Measurements from ENCODE around the gene VIPR2.

The VIPR2 gene

DNA sequence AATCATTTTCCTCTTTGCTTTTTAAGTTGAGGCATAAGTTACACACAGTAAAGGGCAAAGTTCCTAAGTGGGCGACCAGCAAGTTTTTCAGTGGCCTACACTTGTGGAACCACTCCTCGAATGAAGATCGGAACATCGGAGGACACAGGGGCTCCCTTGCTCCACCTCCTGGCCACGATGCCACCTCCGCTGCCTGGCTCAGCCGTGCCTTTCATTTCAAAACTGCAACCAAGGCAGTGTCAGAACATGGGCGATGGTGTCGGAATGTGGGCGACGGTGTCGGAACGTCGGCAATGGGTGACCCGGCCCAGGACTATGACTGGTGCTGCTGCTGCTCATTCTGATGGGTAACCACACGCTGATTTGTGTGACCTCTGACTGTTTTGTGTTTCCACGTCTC is 9.6 kb upstream of the VIPR2 start:
- Histone ChIP-seq H3K36me3 (ENCODE audit: control insufficient read depth, insufficient read depth, low read length) (no peaks in the 10 kb centered on the region), H3K9ac (ENCODE audit: low read length) (no peak overlapping the region), H3K9me3 (ENCODE audit: control insufficient read depth, low read length) (no peaks in the 10 kb centered on the region), H3K4me3 (ENCODE audit: low read length) (no peak overlapping the region), H3K4me1 (ENCODE audit: control insufficient read depth, insufficient read depth, low read length) (no peaks in the 10 kb centered on the region), H3K27me3 (ENCODE audit: control insufficient read depth, insufficient read depth, low read length) (peaks cover 3% of the 10 kb centered on the region)

DNA sequence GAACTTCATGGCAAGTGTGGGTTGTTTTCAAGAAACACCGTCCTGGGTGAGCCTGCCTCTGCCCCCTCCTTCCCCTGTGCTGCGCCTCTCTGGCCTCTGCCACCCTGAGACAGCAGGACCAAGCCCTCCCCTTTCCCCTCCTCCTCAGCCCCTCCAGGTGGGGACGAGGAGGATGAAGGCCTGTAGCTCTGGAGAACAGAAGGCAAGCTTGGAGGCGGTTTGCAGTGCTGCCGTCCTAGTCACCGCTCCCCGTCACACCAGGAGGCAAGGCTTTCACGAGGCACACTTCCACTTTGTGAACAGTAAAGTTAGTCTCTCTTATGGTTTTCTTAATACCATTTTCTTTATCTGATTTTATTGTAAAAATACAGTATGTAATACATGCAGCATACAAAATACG is 8.8 kb upstream of the VIPR2 start:
- Histone ChIP-seq H3K27me3 (ENCODE audit: control insufficient read depth, insufficient read depth, low read length) (peaks cover 3% of the 10 kb centered on the region), H3K9ac (ENCODE audit: low read length) (no peak overlapping the region), H3K4me1 (ENCODE audit: control insufficient read depth, insufficient read depth, low read length) (no peaks in the 10 kb centered on the region), H3K4me3 (ENCODE audit: low read length) (no peak overlapping the region), H3K9me3 (ENCODE audit: control insufficient read depth, low read length) (no peaks in the 10 kb centered on the region), H3K36me3 (ENCODE audit: control insufficient read depth, insufficient read depth, low read length) (no peaks in the 10 kb centered on the region)

DNA sequence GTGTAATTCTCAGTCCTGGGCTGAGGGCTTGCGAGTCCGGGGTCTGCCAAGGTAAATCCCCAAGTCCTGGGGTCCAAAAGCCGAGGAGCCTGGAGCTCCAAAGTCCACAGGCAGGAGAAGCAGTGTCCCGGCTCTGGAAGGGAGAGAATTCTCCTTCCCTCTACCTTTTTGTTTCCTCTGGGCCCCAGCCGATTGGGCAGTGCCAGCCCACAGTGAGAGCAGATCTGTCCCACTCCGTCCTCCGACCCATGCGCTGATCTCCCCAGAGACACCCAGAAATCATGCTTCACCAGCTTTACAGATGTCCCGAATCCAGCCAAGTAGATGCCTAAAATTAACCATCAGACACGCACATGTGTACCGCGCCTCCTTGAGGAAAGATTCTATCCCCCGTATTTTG is 8.1 kb upstream of the VIPR2 start:
- Histone ChIP-seq H3K4me3 (ENCODE audit: low read length) (no peak overlapping the region), H3K4me1 (ENCODE audit: control insufficient read depth, insufficient read depth, low read length) (no peaks in the 10 kb centered on the region), H3K9me3 (ENCODE audit: control insufficient read depth, low read length) (no peaks in the 10 kb centered on the region)

DNA sequence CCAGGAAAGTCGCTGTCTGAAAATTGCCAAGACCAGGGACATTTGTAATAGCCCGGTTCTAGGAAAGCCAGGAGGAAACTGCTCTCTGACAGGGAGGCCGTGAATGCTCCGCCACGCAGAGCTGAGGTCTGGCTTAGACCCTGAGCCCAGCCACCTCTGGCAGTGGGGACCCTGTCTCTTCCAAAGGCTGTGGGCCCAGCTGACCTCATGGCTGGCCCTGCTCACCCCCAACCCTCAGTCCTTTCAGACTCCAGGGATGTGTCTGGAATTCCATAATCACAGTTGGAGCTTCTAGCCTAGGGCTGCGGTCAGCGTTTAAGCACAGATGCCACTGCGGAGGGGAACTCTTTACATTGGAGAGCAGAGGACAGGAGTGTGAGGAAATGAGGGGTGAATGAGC is 6.6 kb upstream of the VIPR2 start:
- no peaks in the 10 kb centered on the region for H3K9me3 ChIP-seq (ENCODE audit: control insufficient read depth, low read length)
- H3K9ac ChIP-seq (ENCODE audit: low read length) = no peak overlapping the region
- H3K4me3 ChIP-seq (ENCODE audit: low read length) = no peak overlapping the region
- peaks cover 3% of the 10 kb centered on the region for H3K27me3 ChIP-seq (ENCODE audit: control insufficient read depth, insufficient read depth, low read length)
- H3K36me3 ChIP-seq (ENCODE audit: control insufficient read depth, insufficient read depth, low read length) = no peaks in the 10 kb centered on the region
- H3K4me1 ChIP-seq (ENCODE audit: control insufficient read depth, insufficient read depth, low read length) = no peaks in the 10 kb centered on the region

More for the DNA sequence above, 8.1 kb upstream of the VIPR2 start:
- Histone ChIP-seq H3K27me3 (ENCODE audit: control insufficient read depth, insufficient read depth, low read length) (peaks cover 3% of the 10 kb centered on the region), H3K9ac (ENCODE audit: low read length) (no peak overlapping the region), H3K36me3 (ENCODE audit: control insufficient read depth, insufficient read depth, low read length) (no peaks in the 10 kb centered on the region)

DNA sequence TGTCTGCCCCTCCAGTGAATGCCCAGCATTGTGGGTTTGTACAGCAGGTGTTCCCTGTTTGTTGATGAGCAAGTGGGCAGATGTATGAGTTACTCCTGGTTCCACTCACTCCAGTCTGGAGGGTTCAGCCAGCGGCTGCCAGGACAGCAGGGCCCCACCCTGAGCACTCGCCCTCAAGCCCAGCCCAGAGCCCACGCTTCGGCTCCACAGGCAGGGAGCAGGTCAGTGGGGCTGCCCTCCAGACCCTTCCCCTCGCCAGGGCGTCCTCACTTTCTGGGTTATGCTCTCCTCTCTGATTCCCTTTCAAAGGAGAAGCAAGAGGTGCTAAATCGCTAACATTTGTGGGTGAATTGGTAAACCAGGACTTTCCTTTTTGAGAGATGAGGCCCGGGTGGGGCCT is 4.8 kb upstream of the VIPR2 start:
- Histone ChIP-seq H3K9ac (ENCODE audit: low read length) (no peak overlapping the region), H3K4me3 (ENCODE audit: low read length) (no peak overlapping the region), H3K4me1 (ENCODE audit: control insufficient read depth, insufficient read depth, low read length) (no peaks in the 10 kb centered on the region), H3K9me3 (ENCODE audit: control insufficient read depth, low read length) (no peaks in the 10 kb centered on the region), H3K36me3 (ENCODE audit: control insufficient read depth, insufficient read depth, low read length) (no peaks in the 10 kb centered on the region), H3K27me3 (ENCODE audit: control insufficient read depth, insufficient read depth, low read length) (peaks cover 14% of the 10 kb centered on the region)

DNA sequence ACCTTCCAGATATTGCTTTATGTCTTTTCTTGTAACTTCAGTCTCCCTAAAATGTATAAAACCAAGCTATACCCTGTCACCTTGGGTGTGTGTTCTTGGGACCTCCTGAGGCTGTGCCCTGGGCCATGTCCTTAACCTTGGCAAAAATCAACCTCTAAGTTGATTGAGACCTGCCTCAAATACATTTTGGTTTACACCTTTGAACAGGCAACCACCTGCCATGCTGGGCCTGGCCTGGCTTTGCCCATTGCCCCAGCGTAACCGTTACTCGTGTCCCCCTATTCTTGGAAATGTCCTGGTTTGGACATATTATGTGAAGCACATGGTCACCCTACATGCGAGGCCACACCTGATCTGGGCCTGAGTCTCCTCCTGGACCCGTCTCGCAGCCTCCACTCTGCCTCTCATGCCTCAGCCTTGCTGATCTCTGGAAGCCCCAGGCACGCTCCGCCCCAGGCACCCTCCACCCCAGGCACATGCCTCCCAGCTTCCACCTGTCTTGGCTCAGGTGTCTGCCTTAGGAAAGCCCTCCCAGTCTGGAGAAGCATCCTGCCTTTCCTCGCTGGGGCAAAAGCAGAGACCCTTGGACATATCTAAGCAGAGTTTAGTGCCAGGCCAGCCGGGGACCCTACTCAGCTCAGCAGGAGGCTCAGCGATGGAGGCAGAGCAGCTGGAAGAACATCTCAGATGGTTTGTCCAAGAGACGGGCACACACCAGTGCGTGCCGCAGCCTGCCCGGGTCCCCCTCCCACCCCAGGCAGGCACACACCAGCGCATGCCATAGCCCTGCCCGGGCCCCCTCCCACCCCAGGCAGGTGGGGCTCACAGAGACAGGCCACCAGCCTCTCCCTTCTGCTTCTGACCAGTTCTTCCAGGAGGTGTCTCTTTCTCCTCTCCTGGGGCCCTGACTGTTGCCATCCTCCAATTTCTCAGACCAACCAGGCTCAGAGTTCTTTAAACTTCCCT is 4.0 kb upstream of the VIPR2 start:
- no peak overlapping the region for H3K9ac ChIP-seq (ENCODE audit: low read length)
- H3K27me3 ChIP-seq (ENCODE audit: control insufficient read depth, insufficient read depth, low read length) = peaks cover 21% of the 10 kb centered on the region
- H3K4me3 ChIP-seq (ENCODE audit: low read length) = no peak overlapping the region
- H3K4me1 ChIP-seq (ENCODE audit: control insufficient read depth, insufficient read depth, low read length) = no peaks in the 10 kb centered on the region
- H3K36me3 ChIP-seq (ENCODE audit: control insufficient read depth, insufficient read depth, low read length) = no peaks in the 10 kb centered on the region
- no peaks in the 10 kb centered on the region for H3K9me3 ChIP-seq (ENCODE audit: control insufficient read depth, low read length)

DNA sequence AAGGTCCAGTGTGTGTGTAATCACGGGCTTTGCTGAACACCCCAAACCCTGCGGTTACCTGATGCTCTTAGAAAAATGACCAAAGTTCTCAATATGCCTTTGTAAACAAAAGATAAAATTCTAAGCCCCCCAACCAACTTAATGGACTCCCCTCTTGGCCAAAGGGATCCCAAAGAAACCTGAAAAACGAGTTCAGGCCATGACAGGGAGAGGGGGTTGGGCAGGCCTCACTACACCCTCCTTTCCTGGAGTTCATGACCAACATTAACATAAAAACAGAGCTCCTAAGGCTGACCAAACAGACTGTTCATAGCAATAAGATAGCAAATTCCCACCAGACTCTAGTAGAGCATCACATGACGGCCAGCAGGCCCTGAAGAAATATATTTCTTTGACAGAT is 3.0 kb upstream of the VIPR2 start:
- Histone ChIP-seq H3K9me3 (ENCODE audit: control insufficient read depth, low read length) (no peaks in the 10 kb centered on the region), H3K36me3 (ENCODE audit: control insufficient read depth, insufficient read depth, low read length) (no peaks in the 10 kb centered on the region), H3K4me3 (ENCODE audit: low read length) (no peak overlapping the region), H3K4me1 (ENCODE audit: control insufficient read depth, insufficient read depth, low read length) (no peaks in the 10 kb centered on the region), H3K9ac (ENCODE audit: low read length) (no peak overlapping the region), H3K27me3 (ENCODE audit: control insufficient read depth, insufficient read depth, low read length) (peaks cover 31% of the 10 kb centered on the region)

DNA sequence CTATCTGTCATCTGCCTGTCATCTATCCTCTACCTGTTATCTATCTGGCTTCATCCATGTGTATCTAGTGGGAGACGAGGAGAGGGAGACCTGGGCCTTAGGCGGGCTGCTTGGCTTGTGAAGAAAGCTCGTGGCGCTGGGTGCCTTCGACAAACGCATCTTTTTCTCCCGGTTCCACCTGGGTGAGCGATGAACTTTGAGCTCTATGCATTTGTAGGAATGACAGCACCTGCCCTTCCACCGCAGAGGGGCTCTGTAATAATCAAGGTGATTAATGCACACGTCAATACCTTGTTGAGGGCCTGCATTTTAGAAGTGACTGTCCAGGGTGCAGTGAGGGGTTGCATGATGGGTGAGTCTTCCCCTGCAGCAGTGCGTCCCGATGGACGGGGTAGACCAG is 2.6 kb upstream of the VIPR2 start:
- no peak overlapping the region for H3K9ac ChIP-seq (ENCODE audit: low read length)
- H3K9me3 ChIP-seq (ENCODE audit: control insufficient read depth, low read length) = no peaks in the 10 kb centered on the region
- H3K4me1 ChIP-seq (ENCODE audit: control insufficient read depth, insufficient read depth, low read length) = no peaks in the 10 kb centered on the region

DNA sequence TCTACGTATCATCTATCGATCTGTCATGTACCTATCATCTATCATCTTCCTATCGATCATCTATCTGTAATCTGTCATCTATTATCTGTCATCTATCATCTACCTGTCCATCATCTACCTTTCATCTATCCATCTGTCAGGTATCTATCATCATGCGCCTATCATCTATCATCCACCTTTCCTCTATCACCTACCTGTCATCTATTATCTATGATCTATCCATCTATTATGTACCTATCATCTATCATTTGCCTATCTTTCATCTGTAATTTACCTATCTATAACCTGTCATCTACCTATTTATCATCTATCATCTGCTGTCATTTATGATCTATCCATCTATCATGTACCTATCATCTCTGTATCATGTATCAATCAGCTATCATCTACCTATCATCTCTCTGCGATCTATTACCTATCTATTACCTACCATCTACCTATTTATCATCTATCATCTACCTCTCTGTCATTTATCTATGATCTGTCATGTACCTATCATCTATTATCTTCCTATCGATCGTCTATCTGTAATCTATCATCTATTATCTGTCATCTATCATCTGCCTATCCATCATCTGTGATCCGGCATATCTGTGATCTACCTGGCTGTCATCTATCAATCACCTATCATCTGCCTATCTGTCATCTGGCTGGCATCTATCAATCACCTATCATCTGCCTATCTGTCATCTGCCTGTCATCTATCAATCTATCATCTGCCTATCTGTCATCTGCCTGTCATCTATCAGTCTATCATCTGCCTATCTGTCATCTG is 1.6 kb upstream of the VIPR2 start:
- no peaks in the 10 kb centered on the region for H3K36me3 ChIP-seq (ENCODE audit: control insufficient read depth, insufficient read depth, low read length)
- no peak overlapping the region for H3K4me3 ChIP-seq (ENCODE audit: low read length)
- H3K27me3 ChIP-seq (ENCODE audit: control insufficient read depth, insufficient read depth, low read length) = peaks cover 31% of the 10 kb centered on the region
- H3K4me1 ChIP-seq (ENCODE audit: control insufficient read depth, insufficient read depth, low read length) = no peaks in the 10 kb centered on the region
- no peaks in the 10 kb centered on the region for H3K9me3 ChIP-seq (ENCODE audit: control insufficient read depth, low read length)
- H3K9ac ChIP-seq (ENCODE audit: low read length) = no peak overlapping the region

More for the DNA sequence above, 2.6 kb upstream of the VIPR2 start:
- Histone ChIP-seq H3K36me3 (ENCODE audit: control insufficient read depth, insufficient read depth, low read length) (no peaks in the 10 kb centered on the region), H3K4me3 (ENCODE audit: low read length) (no peak overlapping the region), H3K27me3 (ENCODE audit: control insufficient read depth, insufficient read depth, low read length) (peaks cover 31% of the 10 kb centered on the region)

DNA sequence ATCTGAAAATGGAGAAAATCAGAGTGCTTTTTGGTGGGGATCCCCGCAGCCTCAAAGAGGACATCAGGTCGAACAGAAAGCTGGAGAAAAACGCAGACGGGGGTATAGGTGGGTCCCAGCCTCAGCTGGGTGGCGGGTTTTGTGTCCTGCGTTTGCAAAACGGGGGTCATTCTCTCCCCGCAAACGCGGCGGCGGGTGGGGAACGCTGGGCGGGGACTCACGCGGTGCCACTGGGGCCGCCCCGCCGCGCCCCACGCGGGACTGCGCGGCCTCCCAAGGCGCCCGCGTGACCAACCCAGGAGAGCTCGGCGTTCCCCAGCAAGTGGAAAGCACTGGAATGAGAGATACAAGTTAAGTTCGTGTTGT is 806 bp upstream of the VIPR2 start:
- Histone ChIP-seq H3K9me3 (ENCODE audit: control insufficient read depth, low read length) (no peaks in the 10 kb centered on the region), H3K9ac (ENCODE audit: low read length) (no peak overlapping the region), H3K27me3 (ENCODE audit: control insufficient read depth, insufficient read depth, low read length) (peaks cover 28% of the 10 kb centered on the region), H3K4me3 (ENCODE audit: low read length) (no peak overlapping the region), H3K36me3 (ENCODE audit: control insufficient read depth, insufficient read depth, low read length) (no peaks in the 10 kb centered on the region), H3K4me1 (ENCODE audit: control insufficient read depth, insufficient read depth, low read length) (no peaks in the 10 kb centered on the region)

DNA sequence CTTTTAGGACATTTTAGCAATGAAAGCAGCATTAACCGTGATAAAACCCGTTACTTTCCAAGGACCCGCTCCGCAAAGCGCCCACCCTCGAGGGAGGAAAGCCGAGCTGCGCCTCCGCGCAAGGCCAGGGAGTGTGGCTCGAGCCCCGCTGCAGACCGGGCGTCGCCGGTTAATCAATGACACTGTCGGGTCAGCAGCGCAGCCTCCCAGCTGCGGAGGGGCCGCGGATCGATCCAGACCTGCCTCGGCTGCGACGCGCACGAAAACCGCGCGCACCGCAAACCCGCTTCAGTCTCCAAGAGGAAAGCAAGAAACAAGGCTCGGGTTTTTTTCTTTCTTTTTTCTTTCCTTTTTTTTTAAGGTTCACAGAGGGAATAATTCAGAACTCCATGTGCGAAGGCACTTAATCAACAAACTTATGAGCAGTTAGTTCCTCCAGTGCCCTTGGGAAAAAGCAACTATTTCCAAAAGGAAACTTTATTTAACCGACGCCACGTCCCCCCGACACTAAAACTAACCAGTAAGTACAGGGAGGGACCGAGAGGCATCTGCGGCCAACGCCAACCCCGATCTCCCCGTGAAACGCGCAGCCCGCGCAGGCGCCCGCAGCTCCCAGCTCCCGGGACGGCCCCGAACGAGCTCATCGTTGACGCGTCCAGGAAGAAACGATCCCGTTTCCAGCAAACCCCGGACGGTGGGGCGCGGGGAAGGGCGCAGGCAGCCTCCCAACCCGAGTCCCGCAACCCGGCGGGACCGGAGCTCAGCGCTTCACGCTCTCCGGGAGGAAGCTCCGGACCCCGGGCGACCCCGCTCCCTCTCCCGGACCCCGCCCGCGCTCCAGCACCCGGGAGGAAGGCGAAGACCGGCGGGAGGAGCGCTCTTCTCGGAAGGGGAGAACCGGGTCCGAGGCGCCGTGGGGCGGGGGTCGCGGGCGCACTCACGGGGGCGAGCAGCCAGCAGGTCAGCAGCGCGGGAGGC is 598 bp downstream of the VIPR2 start:
- Histone ChIP-seq H3K36me3 (ENCODE audit: control insufficient read depth, insufficient read depth, low read length) (no peaks in the 10 kb centered on the region), H3K9ac (ENCODE audit: low read length) (no peak overlapping the region), H3K4me3 (ENCODE audit: low read length) (no peak overlapping the region)

More for the DNA sequence above, 598 bp downstream of the VIPR2 start:
- H3K9me3 ChIP-seq (ENCODE audit: control insufficient read depth, low read length) = no peaks in the 10 kb centered on the region
- H3K27me3 ChIP-seq (ENCODE audit: control insufficient read depth, insufficient read depth, low read length) = peaks cover 28% of the 10 kb centered on the region
- H3K4me1 ChIP-seq (ENCODE audit: control insufficient read depth, insufficient read depth, low read length) = no peaks in the 10 kb centered on the region

Measured in mucosa of stomach (tissue), 1 donor.